Neural progenitor cell (in vitro differentiated cells): ENCODE results near the gene KIRREL3. TPM values are rescaled to one million over a fixed set of nuclear protein-coding genes. Genes with fewer than 3 reads are reported as not detected.

ENCODE experiments used
- DNase-seq: peaks from one replicate; pipeline ENCODE4 v3.0.0-alpha.2; 2016; ENCODE audit warnings: low spot score
- H2AFZ ChIP-seq: fragments of 200-600 bp; sonication (generic); replicated peaks from 2 replicates; pipeline ENCODE4 v1.6.1; 2016; ENCODE audit warnings: antibody characterized with exemption
- H3F3A ChIP-seq: fragments of 200-600 bp; sonication (generic); 2 replicates; pipeline ENCODE4 v1.6.1; 2016; ENCODE audit warnings: antibody characterized with exemption, low read depth
- H3K27ac ChIP-seq: fragments of 200-600 bp; sonication (generic); 2 replicates; pipeline ENCODE4 v1.5.1; 2016; ENCODE audit warnings: mild to moderate bottlenecking
- H3K27me3 ChIP-seq: fragments of 200-600 bp; sonication (generic); 2 replicates; pipeline ENCODE4 v1.6.1; 2016; ENCODE audit warnings: mild to moderate bottlenecking, moderate library complexity
- H3K36me3 ChIP-seq: fragments of 200-600 bp; sonication (generic); 2 replicates; pipeline ENCODE4 v1.5.1; 2016
- H3K4me1 ChIP-seq: fragments of 200-600 bp; sonication (generic); 2 replicates; pipeline ENCODE4 v1.6.1; 2016; ENCODE audit warnings: mixed run types
- H3K4me2 ChIP-seq: fragments of 200-600 bp; sonication (generic); 2 replicates; pipeline ENCODE4 v1.6.1; 2016
- H3K4me3 ChIP-seq: fragments of 200-600 bp; sonication (generic); 2 replicates; pipeline ENCODE4 v1.5.1; 2016
- H3K79me2 ChIP-seq: fragments of 200-600 bp; sonication (generic); 2 replicates; pipeline ENCODE4 v1.6.1; 2016; ENCODE audit warnings: low read depth
- H3K9ac ChIP-seq: fragments of 200-600 bp; sonication (generic); 2 replicates; pipeline ENCODE4 v1.6.1; 2016
- H3K9me3 ChIP-seq: fragments of 200-600 bp; sonication (generic); 2 replicates; pipeline ENCODE4 v1.5.1; 2016; ENCODE audit warnings: low read depth
- H4K20me1 ChIP-seq: fragments of 200-600 bp; sonication (generic); 2 replicates; pipeline ENCODE4 v1.6.1; 2016; ENCODE audit warnings: low read depth
- H3K27ac Mint-ChIP-seq: 3 replicates; pipeline ENCODE4 v1.8.0; 2021; ENCODE audit warnings: mixed read lengths
- H3K27me3 Mint-ChIP-seq: 2 replicates; pipeline ENCODE4 v1.8.0; 2022; ENCODE audit warnings: low read depth, mild to moderate bottlenecking, inconsistent platforms, moderate library complexity, mixed read lengths; ENCODE audit not compliant: insufficient read depth
- H3K36me3 Mint-ChIP-seq: 3 replicates; pipeline ENCODE4 v1.8.0; 2021; ENCODE audit warnings: mixed read lengths
- H3K4me1 Mint-ChIP-seq: 3 replicates; pipeline ENCODE4 v1.8.0; 2021; ENCODE audit warnings: mixed read lengths
- H3K4me3 Mint-ChIP-seq: 3 replicates; pipeline ENCODE4 v1.8.0; 2021; ENCODE audit warnings: mild to moderate bottlenecking, moderate library complexity, mixed read lengths
- H3K9me3 Mint-ChIP-seq: 3 replicates; pipeline ENCODE4 v1.8.0; 2020; ENCODE audit warnings: mixed read lengths
- EZH2 ChIP-seq: fragments of 200-600 bp; sonication (generic); IDR thresholded peaks from 2 replicates; pipeline ENCODE4 v1.6.1; 2017; ENCODE audit warnings: antibody characterized with exemption, mild to moderate bottlenecking, moderate library complexity
- EZH2phosphoT487 ChIP-seq: fragments of 200-600 bp; sonication (generic); IDR thresholded peaks from 2 replicates; pipeline ENCODE4 v1.6.1; 2017; ENCODE audit warnings: antibody characterized with exemption
- total RNA-seq: library from RNA; depleted of rRNA; stranded (reverse); fragments of >200 nt; gene quantifications from 2 replicates; pipeline ENCODE4 v1.2.3, GENCODE V29; 2015; ENCODE audit warnings: low replicate concordance
- TF ChIP-seq, protein P1 (sequence below): fragments of 200-600 bp; sonication (generic); IDR thresholded peaks from 2 replicates; pipeline ENCODE4 v1.5.1; 2017; ENCODE audit warnings: antibody characterized with exemption, mild to moderate bottlenecking

Gene KIRREL3
- total RNA-seq, 1 donor from 2014 or later = 1.1 TPM

DNA sequence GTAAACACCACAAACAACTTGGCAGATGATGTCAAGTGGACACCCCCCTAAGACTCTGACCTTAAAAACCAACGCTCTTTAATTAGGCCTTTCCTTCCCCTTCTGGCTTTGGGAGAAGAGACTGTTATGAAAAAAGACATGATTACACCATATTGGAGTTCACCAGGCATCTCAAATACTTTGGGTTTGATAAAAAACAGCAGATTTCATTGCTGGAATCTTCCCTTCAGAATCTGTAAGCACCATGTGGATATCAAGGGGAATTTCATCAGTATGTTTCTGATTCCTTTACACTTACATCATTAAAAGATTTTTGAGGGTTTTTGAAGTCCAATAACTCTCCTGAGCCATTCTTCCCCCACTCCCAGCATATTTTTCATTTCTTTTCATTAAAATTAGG is 85.6 kb downstream of the KIRREL3 start:
- Histone ChIP-seq H3K79me2 (no peaks in the 10 kb centered on the region), H3K4me2 (no peak overlapping the region), H3K9me3 (no peaks in the 10 kb centered on the region), H3K4me3 (no peak overlapping the region), H3K36me3 (no peaks in the 10 kb centered on the region), H4K20me1 (no peaks in the 10 kb centered on the region), H2AFZ (no peak overlapping the region), H3K27ac (no peak overlapping the region), H3F3A (no peaks in the 10 kb centered on the region), H3K9ac (no peak overlapping the region), H3K27me3 (no peaks in the 10 kb centered on the region), H3K4me1 (no peaks in the 10 kb centered on the region)
- Mint-ChIP-seq H3K4me1 (peaks cover 8% of the 10 kb centered on the region), H3K36me3 (no peaks in the 10 kb centered on the region), H3K27me3 (no peaks in the 10 kb centered on the region), H3K4me3 (no peak overlapping the region), H3K27ac (no peak overlapping the region), H3K9me3 (no peaks in the 10 kb centered on the region)
- DNase-seq = no peak
- TF ChIP-seq EZH2 (no peak), EZH2phosphoT487 (no peak)
- TF ChIP-seq, protein P1, sequence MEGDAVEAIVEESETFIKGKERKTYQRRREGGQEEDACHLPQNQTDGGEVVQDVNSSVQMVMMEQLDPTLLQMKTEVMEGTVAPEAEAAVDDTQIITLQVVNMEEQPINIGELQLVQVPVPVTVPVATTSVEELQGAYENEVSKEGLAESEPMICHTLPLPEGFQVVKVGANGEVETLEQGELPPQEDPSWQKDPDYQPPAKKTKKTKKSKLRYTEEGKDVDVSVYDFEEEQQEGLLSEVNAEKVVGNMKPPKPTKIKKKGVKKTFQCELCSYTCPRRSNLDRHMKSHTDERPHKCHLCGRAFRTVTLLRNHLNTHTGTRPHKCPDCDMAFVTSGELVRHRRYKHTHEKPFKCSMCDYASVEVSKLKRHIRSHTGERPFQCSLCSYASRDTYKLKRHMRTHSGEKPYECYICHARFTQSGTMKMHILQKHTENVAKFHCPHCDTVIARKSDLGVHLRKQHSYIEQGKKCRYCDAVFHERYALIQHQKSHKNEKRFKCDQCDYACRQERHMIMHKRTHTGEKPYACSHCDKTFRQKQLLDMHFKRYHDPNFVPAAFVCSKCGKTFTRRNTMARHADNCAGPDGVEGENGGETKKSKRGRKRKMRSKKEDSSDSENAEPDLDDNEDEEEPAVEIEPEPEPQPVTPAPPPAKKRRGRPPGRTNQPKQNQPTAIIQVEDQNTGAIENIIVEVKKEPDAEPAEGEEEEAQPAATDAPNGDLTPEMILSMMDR = no peak

DNA sequence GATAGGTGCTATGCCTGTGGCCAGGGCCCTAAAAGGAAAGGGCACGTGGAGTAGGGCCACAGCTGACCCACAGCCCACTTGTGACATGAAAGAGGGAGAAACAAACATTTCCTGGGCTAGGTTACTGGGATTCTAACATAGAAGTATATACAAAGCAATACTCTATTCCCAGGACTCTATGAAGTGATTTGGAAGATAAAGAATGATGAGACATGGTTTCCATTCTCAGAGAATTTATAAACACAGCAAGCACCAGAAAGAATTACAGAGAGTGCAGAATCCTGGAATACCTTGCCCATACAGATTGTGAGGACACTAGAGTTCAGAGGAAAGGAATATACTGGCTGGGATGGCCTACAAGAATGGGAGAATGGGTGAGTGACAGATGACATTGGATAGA is 86.4 kb downstream of the KIRREL3 start:
- no peak for DNase-seq
- H3K4me3 ChIP-seq = no peak overlapping the region
- no peaks in the 10 kb centered on the region for H3K9me3 ChIP-seq
- TF ChIP-seq EZH2phosphoT487 = no peak
- no peak for TF ChIP-seq EZH2
- TF ChIP-seq, protein P1 = no peak
- no peak overlapping the region for H3K4me3 Mint-ChIP-seq
- H3K4me1 ChIP-seq = no peaks in the 10 kb centered on the region
- H2AFZ ChIP-seq = no peak overlapping the region
- no peaks in the 10 kb centered on the region for H3K9me3 Mint-ChIP-seq
- H3K4me2 ChIP-seq = no peak overlapping the region
- H3K27ac Mint-ChIP-seq = no peak overlapping the region
- H3F3A ChIP-seq = no peaks in the 10 kb centered on the region
- H3K4me1 Mint-ChIP-seq = peaks cover 8% of the 10 kb centered on the region
- no peaks in the 10 kb centered on the region for H3K36me3 ChIP-seq
- H3K9ac ChIP-seq = no peak overlapping the region
- no peak overlapping the region for H3K27ac ChIP-seq
- no peaks in the 10 kb centered on the region for H3K36me3 Mint-ChIP-seq
- H3K79me2 ChIP-seq = no peaks in the 10 kb centered on the region
- H4K20me1 ChIP-seq = no peaks in the 10 kb centered on the region
- no peaks in the 10 kb centered on the region for H3K27me3 Mint-ChIP-seq
- H3K27me3 ChIP-seq = no peaks in the 10 kb centered on the region

DNA sequence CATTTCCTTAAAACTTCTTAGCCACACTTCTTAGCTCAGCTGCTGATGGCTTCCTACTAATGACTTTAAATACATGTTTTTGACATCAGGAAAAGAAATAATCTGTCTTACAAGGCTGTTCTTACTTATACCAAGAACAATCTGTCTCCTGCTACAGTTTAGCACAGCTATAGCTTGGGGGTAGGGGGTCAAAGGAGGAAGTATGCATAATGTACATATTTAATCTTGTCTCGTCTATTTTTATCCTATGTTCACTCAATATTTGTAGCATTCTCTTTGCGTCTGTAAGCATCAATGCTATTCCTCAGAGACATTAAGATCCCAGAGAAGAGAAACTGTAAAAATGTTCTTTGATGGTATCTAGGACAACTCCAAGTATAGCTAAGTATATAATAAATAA is 96.0 kb downstream of the KIRREL3 start:
- no peak overlapping the region for H3K4me2 ChIP-seq
- no peak for TF ChIP-seq EZH2phosphoT487
- TF ChIP-seq, protein P1 = no peak
- no peak for TF ChIP-seq EZH2
- H3K36me3 ChIP-seq = no peaks in the 10 kb centered on the region
- no peak overlapping the region for H3K9ac ChIP-seq
- Mint-ChIP-seq H3K4me1 (peaks cover 4% of the 10 kb centered on the region), H3K36me3 (no peaks in the 10 kb centered on the region), H3K9me3 (peaks cover 4% of the 10 kb centered on the region), H3K27me3 (peaks cover 5% of the 10 kb centered on the region), H3K27ac (no peak overlapping the region), H3K4me3 (no peak overlapping the region)
- H2AFZ ChIP-seq = no peak overlapping the region
- H3K4me1 ChIP-seq = peaks cover 11% of the 10 kb centered on the region
- no peak overlapping the region for H3K4me3 ChIP-seq
- peaks cover 1% of the 10 kb centered on the region for H3K9me3 ChIP-seq
- H3K27ac ChIP-seq = no peak overlapping the region
- H3F3A ChIP-seq = no peaks in the 10 kb centered on the region
- no peaks in the 10 kb centered on the region for H4K20me1 ChIP-seq
- H3K79me2 ChIP-seq = no peaks in the 10 kb centered on the region
- no peaks in the 10 kb centered on the region for H3K27me3 ChIP-seq
- no peak for DNase-seq

DNA sequence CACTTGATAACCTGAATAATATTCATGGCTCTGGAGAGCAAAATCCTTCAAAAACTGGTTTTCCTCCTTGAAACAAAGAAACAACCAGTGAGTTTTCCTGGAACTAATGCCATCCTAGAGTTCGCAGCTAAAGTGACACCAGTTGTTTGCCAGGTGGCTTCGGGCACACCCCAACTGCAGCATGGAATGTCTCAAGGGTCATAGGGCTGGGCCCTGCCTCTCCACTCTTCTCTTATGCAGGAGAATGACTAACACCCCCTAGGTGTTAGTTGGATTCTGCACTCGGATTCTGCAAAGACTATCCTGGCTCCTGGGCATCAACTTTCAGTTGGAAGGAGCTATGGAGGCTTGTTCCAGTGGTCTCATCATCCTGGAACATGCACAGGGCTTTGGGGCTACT is 98.8 kb downstream of the KIRREL3 start:
- no peaks in the 10 kb centered on the region for H3K36me3 ChIP-seq
- no peak for TF ChIP-seq EZH2phosphoT487
- no peak for TF ChIP-seq EZH2
- TF ChIP-seq, protein P1 = no peak
- H3K9me3 ChIP-seq = peaks cover 3% of the 10 kb centered on the region
- no peaks in the 10 kb centered on the region for H4K20me1 ChIP-seq
- Mint-ChIP-seq H3K4me1 (peaks cover 4% of the 10 kb centered on the region), H3K36me3 (no peaks in the 10 kb centered on the region), H3K27me3 (peaks cover 5% of the 10 kb centered on the region), H3K4me3 (no peak overlapping the region), H3K27ac (no peak overlapping the region), H3K9me3 (peaks cover 6% of the 10 kb centered on the region)
- no peak overlapping the region for H3K4me3 ChIP-seq
- no peaks in the 10 kb centered on the region for H3K27me3 ChIP-seq
- DNase-seq = no peak
- no peaks in the 10 kb centered on the region for H3F3A ChIP-seq
- H3K9ac ChIP-seq = no peak overlapping the region
- H3K4me2 ChIP-seq = no peak overlapping the region
- H3K27ac ChIP-seq = no peak overlapping the region
- no peaks in the 10 kb centered on the region for H3K79me2 ChIP-seq
- peaks cover 31% of the 10 kb centered on the region for H3K4me1 ChIP-seq
- H2AFZ ChIP-seq = no peak overlapping the region
